Kidney glomerular epithelial cell (primary cell): ENCODE results near the gene ETS1.
"Not testable (repeated sequence)": the region's sequence is repeated elsewhere in the genome, so short reads cannot be mapped to it uniquely, and the experiment has no call there.

Experiments used
- DNase-seq: peaks from one replicate; lab custom pipeline; 2025; lab: John Stamatoyannopoulos, UW

The ETS1 gene

DNA sequence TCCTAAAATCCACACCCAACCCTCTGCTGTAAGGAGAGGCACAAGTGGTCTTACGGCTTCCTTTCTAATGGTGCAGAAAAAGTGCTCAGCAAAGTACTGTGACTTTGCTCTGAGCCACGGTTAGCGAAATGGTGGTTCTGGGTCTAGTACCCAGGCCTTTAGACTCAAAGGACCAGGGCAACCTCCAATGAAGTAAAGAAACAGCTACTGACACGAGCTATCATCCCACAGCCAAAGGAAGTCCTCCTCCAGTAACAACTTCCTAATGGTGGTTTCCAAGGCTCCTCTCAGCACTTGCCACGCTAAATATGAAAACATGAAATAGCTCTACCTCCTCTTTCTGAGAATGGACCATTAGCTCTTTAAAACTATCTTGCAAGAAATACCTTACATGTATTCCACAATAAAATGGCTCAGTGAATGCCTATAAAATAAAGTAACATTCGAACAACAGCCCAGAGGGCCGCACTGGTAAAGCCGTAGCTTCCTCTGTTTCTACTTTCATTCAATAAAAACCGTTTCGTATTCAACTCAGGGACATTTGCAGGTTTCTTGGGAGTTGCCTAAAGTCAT is 122.4 kb downstream of the ETS1 start:
- no peak for DNase-seq

DNA sequence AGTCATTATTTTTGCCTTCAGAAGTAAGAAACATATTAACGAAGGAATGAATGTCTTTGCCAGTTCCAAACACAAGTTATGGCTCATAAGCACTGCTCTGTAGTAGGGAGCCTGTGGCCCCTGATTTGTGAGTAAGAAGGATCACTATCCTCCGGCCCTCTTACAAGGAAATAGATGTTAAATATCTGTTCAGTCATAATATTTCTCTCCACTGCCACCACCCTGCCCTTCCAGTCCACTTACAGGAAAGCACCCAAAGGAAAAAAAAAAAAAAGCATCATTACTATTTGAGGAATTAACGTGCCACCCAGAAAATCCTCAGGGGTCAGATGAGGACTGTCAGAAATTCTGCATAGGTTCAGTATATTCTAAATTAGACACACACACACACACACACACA is 123.4 kb downstream of the ETS1 start:
- DNase-seq = peak; percentile 69

DNA sequence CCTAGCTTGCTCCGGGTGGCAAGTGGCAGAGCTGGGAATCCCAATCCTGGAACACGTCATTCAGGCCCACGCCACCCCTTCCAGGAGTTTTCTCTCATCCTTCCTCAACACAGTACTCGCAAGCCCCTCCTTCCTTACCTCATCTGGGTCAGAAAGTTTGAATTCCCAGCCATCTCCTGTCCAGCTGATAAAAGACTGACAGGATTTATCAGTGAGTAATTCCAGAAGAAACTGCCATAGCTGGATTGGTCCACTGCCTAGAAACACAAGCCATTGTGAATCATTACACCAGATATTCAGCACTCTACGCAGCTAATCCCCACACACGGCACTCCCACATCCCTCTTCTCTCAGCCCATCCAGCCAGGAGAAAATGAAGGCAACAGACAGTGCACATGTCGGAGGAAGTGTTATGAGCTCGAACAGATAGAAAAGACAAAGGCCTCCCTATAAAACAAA is 124.0 kb downstream of the ETS1 start:
- peak; percentile 99 for DNase-seq

DNA sequence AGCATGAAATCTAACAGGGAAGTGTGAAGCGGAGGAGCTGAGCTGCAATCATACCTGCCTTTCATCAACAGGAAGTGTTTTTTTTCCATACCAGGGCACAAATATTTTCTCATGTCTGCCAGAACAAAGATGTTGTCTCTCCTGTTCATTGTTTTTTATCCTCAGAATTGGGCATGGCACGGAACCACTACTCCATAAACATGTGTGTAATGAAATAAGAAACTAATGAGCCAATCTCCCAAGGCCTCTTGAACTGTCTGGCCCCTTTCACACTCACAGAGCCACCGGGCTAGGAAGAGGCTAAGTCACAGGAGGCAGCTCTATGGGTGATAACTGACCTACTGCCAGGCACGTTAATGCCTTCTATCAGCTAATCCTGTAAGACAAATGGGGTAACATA is 124.4 kb downstream of the ETS1 start:
- no peak for DNase-seq

DNA sequence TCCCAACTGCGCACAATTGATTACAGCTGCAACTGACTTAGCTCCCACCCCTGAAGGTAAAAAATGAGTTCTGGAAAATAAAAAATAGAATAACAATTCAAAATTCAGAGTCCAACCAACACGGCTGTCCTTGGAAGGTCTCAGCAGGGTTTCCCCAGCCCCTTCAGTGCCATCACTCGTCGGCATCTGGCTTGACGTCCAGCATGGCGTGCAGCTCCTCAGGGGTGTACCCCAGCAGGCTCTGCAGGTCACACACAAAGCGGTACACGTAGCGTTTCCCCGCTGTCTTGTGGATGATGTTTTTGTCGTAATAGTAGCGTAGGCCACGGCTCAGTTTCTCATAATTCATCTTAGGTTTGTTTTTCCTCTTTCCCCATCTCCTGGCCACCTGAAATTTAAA is 125.2 kb downstream of the ETS1 start:
- no peak for DNase-seq

DNA sequence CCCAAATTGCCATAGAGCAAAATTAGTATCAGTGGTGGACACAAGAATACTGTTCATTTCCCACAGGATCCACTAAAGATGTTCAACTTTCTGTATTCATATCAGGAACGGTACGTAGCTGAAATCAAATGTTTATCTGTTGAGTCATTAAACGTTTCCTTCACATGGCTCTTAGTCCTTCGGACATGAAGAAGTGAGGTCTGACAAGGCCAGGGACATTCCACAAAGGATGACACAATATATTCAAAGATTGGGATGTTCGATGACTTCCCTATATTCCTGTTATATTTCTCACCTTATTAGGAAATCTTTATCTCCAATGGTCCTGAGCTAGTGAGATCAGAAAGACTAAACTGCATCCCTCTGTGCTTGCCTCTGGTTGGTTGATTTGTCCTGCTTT is 129.0 kb downstream of the ETS1 start:
- peak; percentile 64 for DNase-seq

DNA sequence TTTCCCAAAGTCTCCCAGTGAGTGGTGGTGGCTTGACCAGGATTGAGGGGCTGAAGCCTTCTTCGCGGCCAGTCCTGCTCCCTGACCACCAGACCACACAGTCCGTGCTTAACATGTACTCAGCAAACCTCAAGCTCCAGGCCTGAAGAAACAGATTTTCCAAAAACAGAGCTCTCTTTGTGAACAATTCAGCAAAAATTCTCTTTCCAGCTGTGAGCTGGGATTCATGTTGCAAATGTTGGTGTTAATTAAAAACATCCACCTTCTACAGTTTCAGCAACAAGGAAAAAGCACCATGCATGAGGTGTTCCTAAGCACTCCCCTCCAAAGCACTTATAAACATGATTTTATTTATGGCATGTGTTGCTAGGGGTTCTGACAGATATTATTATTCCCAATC is 129.5 kb downstream of the ETS1 start:
- no peak for DNase-seq

DNA sequence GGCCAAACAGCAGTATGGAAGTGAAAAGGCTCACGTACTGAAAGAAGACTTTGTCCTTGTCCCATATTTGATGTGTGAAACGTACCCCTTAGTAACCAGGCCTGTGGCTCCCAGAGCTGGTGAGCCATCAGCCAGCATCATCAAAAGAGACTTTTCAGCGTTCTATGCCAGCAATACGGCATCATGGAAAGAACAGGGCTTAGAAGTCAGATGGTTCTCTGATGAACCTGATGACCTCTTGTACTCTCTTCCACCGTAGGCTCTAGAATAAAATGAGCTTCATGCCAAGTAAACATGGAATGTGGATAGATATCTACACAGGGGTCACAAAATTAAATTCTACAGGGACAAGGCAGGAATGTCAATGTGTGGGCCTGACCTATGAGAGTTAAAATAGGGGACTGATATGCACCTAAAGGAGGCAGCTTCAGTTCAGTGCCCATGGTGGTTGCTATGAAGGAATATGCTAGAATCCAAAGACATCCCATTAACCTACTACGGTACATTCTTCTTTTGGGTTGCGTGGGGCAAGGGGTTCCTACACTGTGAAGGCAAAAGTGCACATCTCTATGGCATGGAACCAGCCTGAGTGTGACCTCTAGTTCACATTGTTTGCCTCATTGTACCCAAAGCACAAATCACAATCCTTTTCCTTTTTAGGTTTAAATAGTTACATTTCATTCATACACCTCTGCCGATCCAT is 130.6 kb downstream of the ETS1 start:
- DNase-seq = no peak

DNA sequence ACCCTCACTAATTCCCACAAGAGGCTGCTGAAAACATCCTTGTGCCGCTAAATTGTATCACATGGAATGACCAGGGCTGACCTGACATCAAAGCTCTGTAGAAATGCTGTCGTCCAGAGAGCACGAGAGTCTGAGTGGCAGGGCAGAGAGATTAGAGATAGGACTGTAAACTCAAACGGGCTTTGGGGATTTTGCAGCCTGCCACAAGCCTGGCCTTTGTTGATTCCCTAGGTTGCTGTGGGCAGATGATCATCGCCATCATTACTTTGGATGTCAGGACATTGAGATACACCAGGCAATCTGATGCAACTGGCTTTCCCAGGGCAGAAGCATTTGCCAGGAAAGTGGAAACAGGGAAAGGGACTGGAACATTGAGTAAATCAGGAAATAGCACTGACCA is 131.6 kb downstream of the ETS1 start:
- no peak for DNase-seq

DNA sequence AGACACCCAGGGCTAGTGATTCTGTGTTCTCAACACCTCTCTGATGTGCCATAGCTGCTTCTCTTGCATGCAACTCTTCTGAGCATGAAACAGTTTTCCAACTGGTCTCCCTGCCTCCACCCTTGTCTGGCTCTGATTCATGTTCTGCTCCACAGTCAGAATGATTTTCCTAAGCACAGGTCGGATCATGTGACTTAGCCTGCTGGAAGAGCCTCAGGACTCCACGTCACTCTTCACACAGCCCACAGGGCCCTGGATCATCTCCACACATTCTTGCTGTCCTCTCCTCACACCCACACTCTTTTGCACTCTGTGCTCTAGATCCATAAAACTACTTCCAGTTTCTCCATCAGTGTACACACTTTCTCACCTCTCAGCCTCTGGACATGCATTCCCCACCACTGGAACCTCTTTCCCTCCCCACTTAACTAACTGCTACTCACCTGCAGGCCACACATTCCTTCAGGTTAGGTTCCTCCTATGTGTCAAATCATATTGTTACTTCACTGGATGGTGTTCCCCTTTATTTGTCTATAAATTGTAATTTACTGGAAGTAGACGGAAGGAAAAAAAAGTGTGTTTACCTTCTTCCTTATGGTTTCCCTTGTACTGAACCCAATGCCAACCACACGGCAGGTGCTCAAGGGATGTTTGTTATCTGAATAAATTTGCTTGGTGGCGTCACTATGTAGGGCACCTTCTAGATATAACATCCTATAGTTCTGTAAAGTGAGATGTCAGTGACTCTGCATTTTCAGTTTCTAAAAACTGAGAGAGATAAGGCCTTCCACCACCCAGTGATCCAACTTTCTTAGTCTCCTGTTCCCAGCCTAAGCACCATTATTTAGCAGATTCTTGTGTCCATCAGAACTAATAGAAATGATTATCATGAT is 133.7 kb downstream of the ETS1 start:
- peak; percentile 95 for DNase-seq

DNA sequence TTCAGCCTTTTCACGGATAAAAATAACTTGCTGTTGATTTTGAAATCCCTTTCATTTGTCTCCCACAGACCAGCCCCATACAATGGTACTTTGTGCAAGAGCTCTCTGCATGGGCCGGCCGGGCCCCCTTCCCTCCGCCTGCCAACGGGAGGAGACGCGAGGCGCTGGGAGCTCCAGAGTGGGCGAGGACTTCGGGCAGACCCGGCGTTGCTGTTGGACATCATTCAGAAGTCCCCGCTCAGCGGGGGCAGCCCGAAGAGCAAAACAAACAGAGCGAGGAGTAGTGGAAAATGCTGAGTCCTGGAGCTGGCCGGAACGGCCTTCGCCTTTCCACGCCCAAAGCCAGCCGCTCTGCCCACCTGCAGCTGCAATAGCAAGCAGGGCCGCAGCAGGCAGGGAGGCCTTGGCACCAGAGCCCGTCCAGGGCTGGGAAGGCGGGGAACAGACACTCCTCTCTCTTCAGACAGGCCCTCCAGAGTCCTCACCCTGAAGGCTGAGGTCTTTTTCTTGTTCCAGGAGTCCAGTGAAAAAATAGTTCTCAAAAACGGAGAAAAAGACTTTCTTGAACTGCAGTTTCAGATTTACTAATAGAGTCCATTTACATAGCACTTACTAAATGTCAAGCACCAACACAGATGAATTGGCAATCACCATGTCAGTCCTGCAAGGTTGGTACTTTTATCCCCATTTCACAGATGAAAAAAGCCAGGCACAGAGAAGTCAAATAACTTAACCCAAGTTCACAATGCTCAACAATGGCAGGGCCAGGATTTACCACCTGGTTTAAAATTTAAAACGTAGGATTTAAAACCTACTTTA is 135.5 kb downstream of the ETS1 start:
- DNase-seq = no peak

DNA sequence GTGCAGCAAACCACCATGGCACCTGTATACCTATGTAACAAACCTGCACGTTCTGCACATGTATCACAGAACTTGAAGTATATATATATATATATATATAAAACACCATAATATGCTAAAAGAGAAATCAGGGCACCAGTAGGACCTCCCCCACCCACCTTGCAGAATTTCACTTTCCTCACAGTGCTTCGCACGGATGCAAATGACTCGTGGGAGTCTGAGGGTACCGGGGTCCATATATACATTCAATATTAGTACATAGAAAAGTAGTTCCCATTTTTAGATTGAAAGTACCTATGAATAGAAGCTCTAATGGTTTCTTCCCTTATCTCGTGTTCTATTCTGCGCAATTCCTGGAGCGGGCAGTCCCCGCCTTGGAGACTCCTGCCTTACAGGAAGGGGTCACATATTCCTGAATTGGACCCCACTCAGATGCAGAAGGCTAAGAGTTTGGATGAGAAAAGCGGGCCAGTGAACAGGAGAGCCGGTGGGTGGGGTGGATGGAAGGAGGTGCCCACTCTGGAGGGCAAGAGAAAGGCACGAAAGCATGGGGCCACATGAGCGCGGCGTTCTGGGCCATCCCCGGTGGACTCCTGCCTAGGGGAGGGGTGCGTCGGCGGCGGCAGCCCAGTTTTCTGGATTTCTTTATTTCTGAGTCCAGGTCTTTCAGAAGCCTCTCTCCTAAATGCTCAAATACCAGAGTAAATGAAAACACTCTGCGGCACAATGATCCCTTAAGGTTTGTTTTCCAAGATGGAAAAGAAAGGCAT is 136.3 kb downstream of the ETS1 start:
- no peak for DNase-seq

DNA sequence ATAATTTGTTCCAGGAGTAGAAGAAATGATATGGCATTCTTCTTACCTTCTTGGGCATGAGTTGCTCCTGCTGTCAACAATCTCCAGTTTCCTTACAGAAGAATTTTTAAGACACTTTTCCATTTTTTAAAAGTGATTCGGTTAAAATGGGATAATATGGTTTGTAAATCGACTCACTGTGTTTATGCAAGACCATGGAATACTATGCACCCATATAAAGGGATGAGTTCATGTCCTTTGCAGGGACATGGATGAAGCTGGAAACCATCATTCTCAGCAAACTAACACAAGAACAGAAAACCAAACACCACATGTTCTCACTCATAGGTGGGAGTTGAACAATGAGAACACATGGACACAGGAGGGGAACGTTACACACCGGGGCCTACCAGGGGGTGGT is 136.9 kb downstream of the ETS1 start:
- DNase-seq = not testable (repeated sequence)

DNA sequence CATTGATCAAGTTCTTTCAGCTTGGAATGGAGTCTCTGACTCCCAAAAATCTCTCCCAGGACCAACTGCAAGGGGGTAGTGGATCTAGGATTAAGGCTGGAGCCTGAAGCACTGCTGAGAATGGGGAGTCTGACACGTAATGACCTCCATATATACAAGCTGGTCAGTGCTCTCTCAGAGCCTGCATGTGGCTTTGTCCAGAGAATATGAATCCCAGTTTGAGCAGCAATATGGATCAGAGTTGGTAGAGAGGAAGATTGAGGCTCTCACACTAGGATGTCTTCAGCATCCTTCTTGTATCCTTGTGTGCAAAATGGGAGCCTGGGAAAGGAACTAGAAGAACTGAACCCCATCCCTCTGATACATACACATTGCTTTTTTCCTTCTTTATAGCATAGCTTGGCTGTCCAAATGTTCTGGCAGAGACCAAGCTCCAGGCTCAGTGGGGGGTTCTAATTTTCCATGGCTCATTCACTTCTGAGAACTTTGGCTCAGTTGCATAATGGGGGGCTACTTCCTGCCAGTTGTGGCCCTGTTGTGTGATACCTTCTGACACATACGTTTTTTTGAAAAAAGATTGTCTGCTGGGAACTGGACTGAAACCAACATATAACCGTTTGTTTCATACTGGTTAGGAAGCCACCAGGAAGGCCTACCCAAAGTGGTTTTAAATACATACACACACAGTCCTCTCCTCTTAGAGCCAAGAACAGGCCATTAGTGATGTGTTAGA is 138.2 kb downstream of the ETS1 start:
- peak; percentile 59 for DNase-seq

DNA sequence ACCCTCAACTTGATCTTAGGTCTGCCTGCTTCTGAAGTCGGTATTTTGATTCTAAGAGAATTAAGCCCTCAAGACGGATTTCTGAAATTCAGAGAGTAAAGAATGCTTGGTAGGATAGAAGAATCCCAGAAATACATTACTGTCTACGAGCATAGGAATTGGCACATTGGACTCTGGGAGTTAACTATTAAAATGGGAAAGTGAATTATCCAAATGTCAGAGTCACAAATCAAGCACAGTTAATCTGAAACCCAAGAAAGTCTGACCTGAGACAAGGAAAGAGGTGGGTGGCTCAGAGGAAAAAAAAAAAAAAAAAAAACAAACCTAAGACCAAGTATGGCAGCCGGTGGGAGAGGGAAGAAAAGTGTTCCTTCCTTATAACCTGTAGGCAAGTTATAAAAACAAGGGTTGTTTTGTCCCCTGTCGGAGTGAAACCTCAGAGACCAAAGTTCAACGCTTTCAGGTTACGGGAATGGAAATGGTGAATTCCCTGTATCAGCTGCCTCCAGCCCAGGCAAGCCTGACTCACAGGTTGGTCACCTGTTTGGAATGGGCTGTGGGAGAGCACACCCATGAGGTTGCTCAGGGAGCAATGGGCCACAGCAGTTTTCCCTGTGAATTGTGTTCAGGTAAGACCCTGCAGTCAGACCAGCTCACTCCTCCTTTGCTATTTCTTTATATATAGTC is 139.0 kb downstream of the ETS1 start:
- DNase-seq = peak; percentile 97

DNA sequence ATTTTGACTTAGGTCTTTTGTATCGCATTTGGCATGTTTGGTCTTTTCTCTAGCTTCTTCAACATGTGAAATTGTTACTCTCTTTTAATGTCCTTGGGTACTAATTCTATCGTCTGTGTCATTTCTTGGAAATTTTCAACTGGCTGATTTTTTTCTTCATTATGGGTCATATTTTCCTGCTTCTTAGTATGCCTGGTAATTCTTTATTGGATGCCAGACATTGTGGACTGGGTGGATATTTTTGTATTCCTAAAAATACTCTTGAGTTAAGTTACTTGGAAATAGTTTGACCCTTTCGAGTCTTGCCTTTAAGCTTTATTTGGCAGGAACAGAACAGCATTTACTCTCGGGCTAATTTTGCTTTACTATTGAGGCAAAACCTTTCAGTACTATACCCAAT is 140.1 kb downstream of the ETS1 start:
- no peak for DNase-seq

DNA sequence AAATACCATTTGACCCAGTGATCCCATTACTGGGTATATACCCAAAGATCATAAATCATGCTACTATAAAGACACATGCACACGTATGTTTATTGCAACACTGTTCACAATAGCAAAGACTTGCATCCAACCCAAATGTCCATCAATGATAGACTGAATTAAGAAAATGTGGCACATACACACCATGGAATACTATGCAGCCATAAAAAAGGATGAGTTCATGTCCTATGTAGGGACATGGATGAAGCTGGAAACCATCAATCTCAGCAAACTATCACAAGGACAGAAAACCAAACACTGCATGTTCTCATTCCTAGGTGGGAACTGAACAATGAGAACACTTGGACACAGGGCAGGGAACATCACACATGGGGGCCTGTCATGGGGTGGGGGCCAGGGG is 141.4 kb downstream of the ETS1 start:
- DNase-seq = not testable (repeated sequence)

DNA sequence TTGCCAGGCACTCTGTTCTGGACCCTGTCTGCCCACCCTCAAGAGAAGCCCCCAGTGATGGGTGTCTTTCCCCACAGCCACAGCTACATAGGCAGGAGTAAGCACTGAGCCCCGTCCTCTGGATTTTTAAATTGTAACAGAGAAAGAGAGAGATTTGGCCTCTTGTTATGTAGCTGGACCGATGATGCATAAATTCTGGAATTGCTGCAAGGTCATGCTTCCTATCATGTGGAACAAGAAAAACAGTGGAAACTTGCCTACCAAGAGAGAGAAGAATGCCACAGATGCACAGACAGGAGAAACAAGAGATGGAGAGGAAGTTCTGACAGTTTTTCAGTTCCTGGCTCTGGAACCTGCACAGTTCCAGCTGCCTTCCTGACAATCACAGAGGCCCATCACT is 150.2 kb downstream of the ETS1 start:
- peak; percentile 90 for DNase-seq

DNA sequence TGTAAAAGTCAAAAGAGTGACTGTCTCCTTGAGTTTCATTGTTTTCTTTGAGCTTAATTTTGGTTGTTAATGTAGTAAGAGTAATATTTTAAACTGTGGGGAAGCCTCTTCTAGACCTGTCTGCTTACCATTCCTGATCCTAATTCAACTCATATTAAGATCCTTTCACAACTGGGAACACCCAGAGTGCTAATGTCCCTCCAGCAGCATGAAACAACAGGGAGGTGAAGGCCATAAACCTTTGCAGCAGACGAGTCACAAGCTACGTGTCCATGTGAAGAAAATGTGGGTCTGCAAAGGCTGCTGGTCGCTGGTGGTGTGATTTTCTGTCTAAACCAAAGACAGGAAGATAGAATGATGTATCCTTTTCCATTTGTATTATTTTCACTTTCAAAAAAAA is 152.5 kb downstream of the ETS1 start:
- no peak for DNase-seq

DNA sequence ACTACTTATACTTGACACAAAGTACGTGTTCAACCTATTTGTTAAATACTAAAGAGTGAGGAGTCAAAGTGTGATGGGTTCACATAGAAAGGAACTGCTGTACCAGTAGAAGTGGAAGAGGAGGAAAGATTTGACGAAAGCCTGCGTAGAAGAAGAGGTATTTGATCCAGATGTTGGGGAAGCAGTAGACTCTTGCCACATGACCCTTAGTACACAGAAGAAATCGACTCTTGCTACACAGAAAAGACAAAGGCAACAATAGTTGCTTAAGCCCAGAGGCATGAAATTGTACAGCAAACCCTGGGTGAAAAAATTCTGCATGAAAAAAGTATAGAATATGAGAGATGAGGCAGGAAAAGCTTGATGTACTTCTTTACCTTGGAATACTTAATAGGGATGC is 152.9 kb downstream of the ETS1 start:
- no peak for DNase-seq
